ENCODE data around the gene CAMTA1.

DNA sequence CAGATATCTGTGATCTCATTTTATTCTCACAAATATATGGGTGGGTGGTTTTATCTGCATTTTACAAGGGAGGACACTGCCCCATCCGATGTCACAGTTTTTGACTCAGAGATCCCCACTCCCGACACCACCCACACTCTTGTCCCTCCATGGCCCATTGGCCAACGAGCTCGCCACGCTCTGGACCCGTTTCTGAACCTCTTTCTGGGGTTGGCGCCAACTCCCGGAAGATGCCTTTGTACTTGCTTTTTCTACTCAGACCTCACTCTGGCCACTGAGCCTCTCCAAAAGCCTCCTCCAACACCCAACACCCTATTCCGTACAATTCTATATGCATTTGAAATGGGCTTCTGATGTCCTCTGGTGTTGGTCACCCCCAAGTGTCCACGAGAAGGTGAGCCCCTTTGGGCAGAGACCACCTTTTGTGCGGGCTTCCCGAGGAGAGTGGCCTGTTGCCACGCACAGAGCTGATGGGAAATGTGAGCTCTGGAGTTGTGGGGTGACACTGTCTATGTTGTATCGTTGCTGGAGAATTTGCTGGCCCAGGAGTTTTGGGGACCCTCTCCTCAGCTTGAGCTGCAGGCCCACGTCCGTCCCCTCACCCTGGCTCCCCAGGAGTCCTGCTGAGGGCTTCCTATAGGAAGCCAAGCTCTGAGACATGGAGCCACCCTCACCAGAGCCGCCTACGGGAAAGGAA lies 618.9 kb downstream of the CAMTA1 start:
- TF ChIP-seq POLR2AphosphoS5 (IDR thresholded peaks at IDR 0.05): no peak
- TF ChIP-seq, protein P1, sequence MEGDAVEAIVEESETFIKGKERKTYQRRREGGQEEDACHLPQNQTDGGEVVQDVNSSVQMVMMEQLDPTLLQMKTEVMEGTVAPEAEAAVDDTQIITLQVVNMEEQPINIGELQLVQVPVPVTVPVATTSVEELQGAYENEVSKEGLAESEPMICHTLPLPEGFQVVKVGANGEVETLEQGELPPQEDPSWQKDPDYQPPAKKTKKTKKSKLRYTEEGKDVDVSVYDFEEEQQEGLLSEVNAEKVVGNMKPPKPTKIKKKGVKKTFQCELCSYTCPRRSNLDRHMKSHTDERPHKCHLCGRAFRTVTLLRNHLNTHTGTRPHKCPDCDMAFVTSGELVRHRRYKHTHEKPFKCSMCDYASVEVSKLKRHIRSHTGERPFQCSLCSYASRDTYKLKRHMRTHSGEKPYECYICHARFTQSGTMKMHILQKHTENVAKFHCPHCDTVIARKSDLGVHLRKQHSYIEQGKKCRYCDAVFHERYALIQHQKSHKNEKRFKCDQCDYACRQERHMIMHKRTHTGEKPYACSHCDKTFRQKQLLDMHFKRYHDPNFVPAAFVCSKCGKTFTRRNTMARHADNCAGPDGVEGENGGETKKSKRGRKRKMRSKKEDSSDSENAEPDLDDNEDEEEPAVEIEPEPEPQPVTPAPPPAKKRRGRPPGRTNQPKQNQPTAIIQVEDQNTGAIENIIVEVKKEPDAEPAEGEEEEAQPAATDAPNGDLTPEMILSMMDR (IDR thresholded peaks at IDR 0.05): no peak

Measured in prostate gland (tissue), 2 donors.